GM18861 (cell line): Measurements from ENCODE around the gene CD37.
"Not testable (repeated sequence)": the region's sequence is repeated elsewhere in the genome, so short reads cannot be mapped to it uniquely, and the experiment has no call there.

Source experiments
- ATAC-seq: cut with Tn5 transposase; IDR thresholded peaks from one replicate; pipeline ENCODE4 v1.9.1; 2021; ENCODE audit not compliant: unreplicated experiment

The CD37 gene, protein sequence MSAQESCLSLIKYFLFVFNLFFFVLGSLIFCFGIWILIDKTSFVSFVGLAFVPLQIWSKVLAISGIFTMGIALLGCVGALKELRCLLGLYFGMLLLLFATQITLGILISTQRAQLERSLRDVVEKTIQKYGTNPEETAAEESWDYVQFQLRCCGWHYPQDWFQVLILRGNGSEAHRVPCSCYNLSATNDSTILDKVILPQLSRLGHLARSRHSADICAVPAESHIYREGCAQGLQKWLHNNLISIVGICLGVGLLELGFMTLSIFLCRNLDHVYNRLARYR

DNA sequence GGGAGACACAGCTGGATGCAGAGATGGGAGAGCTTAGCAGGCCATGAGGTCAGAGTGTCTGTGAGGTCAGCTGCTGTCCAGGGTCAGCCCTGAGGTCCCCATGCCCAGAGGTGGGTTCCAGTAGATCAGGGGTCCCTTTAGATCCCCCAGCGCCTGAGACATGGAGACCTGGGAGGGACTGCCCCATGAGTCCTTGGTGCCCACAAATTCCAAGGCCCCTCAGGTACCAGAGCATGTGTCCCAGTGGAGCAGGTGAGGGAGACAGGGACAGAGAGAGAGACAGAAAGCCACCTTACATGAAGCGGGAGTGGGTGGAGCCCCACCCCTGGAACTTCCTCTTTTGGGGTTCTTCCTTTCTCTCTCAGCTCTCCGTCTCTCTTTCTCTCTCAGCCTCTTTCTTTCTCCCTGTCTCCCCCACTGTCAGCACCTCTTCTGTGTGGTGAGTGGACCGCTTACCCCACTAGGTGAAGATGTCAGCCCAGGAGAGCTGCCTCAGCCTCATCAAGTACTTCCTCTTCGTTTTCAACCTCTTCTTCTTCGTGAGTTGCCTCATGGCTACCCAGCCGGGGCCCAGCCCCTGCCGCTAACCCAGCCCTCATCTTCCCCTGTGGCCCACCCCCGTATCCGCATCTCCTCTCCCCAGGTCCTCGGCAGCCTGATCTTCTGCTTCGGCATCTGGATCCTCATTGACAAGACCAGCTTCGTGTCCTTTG, at the start of gene CD37:
TSS of gene CD37 (plus strand) at position 336 of the 713 bp plus-strand sequence. CDS start at position 471, 135 bp downstream.
- ATAC-seq = no peak

GRCh38 chr19:49287141-49287770, 48.0 kb upstream of the CD37 start:
- no peak for ATAC-seq

GRCh38 chr19:49288205-49288604, 47.0 kb upstream of the CD37 start:
- not testable (repeated sequence) for ATAC-seq

- ATAC-seq = not testable (repeated sequence)
Measured at GRCh38 chr19:49289286-49289685, 45.9 kb upstream of the CD37 start.

DNA sequence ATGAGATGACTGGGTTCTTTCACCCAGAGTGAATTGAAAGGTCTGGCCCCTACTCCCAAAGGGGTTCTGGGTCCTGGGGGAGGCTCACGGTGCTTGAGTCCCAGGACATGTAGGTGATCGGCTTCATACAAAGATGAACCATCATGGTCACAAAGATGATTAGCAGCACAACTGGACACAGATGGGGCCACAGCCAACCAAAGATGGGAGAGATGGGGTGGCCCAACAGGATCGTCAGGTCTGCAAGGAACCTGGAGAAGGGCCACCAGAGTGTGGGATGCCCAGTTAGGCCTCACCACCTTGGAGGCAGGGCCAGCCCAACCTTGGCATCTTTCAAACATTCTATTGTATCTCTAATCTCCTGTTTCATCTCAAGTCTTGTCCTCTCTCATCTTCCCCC, 44.7 kb upstream of the CD37 start:
- ATAC-seq = no peak

DNA sequence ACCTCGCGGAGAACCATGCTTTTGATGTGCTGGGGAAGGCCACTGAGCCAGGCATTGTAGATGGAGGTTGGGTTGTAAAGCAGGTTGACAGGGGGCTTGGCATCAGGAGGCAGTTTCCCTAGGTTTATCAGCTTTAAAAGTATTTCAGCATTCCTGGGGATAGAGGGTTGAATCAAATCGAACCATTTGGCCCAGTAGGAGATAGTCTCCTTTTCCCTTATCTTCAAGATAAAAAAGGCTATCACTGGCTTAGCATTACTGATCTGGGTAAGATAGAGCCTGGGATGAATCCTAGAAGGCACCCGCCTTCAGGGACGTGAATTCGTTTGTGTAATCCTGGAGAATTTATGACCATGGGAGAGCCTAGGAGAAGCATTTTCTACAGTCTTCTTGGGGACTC, 40.8 kb upstream of the CD37 start:
- ATAC-seq = no peak

DNA sequence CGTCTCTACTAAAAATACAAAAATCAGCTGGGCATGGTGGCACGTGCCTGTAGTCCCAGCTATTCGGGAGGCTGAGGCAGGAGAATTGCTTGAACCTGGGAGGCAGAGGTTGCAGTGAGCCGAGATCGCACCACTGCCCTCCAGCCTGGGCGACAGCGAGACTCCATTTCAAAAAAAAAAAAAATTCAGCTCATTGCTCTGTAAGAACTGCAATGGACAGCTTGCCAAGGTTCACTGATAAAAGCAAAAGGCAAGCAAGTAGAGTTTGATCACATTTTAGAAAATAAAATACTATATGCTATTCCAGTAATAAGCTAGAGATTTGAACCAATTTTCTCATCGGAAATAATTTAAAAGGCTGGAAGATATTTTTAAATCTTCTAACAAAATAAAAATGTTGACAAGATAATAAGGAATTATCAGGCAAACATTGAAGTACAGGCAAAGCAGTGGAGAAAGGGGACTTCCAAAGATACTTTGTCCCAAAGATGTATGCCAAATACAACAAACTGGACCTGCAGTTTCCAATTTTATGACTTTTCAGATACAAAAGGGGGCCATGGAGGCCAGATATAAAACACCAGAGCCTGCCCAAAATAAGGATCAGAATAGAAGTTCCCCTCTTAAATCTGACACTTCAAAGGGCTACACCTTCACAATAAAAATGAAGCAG, 39.9 kb upstream of the CD37 start:
- ATAC-seq = no peak

GRCh38 chr19:49297403-49297802, 37.8 kb upstream of the CD37 start:
- ATAC-seq = no peak

GRCh38 chr19:49298653-49299052, 36.6 kb upstream of the CD37 start:
- not testable (repeated sequence) for ATAC-seq

DNA sequence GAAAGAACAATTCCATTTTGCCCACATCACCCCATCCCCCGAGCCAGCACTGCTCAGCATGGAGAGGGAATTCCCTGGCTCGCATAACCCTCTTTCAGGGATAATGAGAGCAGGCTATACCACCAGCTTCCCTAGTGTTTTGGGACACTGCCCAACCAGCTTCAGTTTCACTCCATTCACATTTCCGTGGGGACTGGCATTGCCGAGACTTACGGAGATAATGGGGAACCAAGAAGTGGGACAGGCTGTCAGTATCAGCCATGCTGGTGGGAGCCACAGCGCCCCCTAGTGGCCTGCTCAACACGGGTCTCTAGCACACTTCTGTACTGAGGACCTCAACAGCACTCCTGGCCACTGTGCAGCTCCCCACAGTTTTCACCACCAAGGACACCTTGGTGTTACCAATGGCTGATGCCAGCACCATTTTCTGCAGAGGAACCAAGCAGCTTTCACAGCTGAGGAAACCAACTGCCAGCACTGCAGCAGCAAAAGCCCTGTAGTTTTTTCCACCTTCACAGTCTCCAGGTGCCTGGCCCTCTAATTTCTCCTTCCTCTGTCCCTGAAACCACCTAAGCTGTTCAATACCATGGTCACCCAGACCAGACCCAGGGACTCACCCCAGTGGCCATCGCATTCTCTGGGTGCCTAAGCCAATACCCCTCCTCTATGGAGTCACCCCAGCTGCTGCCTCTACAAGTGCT, 33.9 kb upstream of the CD37 start:
- ATAC-seq = no peak

DNA sequence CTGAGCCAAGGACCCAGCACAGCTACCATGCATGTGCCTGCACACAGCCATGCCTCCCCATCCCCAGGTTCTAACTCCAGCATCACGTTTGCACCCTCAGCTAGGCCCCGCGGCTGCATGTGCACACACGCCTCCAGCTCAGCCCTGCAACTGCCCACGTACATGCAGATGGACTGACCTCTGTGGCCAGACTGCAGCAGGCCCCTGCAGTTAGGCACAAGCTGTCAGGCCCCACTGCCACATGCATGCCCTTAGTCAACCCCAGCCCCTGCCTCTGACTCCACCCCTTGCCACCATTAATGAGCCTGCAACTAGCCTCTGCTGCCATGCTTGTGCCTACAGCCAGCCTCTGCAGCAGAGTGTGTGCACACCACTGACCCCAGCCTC, 33.3 kb upstream of the CD37 start:
- ATAC-seq = no peak

DNA sequence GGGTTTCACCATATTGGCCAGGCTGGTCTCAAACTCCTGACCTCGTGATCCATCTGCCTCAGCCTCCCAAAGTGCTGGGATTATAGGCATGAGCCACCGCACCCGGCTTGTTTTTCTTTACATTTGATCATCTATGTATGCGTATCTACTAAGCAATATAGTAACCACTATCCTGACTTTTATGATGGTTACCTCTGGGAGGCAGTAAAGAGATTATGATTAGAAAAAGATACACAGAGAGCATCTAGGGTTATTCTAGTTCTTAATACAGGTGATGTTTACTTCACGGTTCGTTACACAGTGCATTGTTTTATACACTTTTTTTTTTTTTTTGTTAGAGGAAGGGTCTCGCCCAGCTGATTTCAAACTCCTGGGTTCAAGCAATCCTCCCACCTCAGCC, 28.5 kb upstream of the CD37 start:
- not testable (repeated sequence) for ATAC-seq

- no peak for ATAC-seq
Measured at GRCh38 chr19:49309087-49309486, 26.1 kb upstream of the CD37 start.

- no peak for ATAC-seq
Measured at GRCh38 chr19:49315111-49315510, 20.1 kb upstream of the CD37 start.

DNA sequence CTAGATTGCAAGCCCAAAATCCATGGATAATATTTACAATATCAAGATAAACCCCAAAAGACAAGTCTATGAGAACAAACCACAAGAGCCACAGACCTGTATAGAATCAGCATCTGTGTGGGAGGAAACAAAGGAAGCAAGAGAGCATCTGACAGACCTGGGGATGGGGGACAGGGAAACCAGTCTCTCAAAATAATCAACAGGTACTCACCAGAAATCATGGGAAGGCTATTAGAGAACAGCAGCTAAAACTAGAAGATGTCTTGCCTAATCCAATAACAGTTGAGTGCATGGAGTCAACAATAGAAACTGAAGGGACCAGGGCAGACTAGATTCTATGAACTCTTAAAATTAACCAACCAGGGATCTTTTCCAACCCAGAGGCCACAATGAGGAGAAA, 18.9 kb upstream of the CD37 start:
- no peak for ATAC-seq

DNA sequence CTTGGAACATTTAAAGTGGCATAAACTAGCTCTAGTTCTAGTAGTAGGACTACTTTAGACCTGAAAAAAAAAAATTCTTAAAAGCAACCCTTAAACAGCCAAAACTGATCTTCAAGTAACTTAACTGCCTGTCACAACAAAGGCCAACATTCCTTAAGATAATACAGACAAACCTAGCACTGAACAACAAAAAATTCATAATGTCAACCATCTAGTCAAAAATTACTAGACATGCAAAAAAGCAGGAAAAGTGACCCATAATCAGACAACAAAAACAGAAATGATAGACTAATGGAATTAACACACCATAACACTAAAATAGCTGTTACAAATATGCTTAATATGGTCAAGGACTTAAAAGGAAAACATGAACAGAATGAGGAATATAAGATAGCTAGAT, 16.9 kb upstream of the CD37 start:
- ATAC-seq = no peak

DNA sequence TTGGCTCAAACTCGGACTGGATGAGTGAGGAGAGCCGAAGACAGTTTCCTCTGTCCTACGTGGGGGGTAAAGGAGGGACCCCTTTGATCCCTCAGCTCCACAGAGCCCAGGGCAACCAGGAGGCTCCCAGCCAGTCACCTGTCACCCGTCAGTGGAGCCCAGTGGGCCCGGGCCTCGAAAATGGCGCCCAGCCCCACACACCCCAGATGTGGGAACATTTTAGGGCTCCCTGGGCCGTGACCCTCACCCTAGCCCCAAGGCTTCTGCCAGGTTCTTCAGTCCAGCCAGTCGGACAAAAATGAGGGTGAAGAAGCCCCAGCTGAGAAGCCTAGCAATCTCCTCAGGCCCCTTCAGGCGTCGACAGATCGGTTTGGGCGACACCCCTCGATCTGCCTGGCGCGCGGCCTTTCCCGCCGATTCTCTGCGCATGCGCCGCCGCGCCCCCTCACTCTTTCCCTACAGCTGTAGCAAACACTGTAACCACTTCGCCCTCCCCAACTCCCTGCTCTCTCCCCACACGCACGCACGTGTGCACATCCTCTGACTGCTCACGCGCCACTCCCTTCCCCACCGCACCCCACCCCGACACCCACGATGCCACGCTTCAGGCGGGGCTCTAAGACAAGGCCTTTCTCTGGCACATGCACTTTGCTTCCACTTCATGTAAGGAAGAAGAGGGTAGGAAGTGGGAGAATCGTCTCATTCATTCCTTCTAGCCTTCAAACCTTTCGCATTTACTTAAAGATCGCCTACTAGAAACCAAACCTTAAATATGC, 10.2 kb upstream of the CD37 start, which contains the start of gene SLC6A16:
TSS of gene SLC6A16 (minus strand) at position 391 of the 776 bp plus-strand sequence. CDS start 13,844 bp downstream, outside the sequence.
- no peak for ATAC-seq

DNA sequence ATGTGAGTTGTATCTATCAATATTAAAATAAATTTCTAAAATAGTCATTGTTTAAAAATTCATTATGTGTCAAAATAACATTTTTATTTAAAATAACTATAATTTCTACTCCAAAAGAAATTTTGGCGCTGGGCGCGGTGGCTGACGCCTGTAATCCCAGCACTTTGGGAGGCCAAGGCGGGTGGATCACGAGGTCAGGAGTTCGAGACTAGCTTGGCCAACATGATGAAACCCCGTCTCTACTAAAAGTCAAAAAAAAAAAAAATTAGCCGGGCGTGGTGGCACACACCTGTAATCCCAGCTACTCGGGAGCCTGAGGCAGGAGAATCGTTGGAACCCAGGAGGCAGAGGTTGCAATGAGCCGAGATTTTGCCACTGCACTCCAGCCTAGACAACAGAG, 9.4 kb upstream of the CD37 start:
- not testable (repeated sequence) for ATAC-seq

GRCh38 chr19:49326165-49326704, 9.0 kb upstream of the CD37 start:
- peak; percentile 42 for ATAC-seq
